ENCODE data around the gene DNAJB14.

The DNAJB14 gene

GRCh38 chr4:99943904-99944437 is 2.4 kb downstream of the DNAJB14 start:
- DNase-seq = no peak

DNA sequence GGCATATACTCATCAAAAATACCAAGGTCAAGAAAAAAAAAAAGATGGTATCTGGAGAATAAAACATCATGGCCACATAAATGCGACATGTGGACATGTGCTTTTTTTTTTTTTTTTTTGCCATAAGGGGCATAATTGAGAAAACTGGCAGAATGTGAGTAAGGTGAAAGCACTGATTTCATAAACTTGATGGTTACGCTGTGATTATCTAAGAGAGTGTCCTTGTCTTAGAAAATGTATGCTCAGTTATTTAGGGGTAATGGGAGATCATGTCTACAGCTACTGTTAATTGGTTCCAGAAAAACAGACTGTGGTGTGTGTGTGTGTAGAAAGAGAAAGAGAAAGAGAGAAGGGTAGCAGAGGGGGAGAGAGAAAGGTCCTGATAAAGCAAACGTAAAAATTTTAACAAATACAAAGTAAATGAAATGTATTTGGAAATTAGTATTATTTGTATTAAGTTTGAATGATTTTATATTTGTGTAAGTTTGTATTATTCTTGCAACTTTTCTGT is 8.1 kb downstream of the DNAJB14 start:
- no peak for DNase-seq

DNA sequence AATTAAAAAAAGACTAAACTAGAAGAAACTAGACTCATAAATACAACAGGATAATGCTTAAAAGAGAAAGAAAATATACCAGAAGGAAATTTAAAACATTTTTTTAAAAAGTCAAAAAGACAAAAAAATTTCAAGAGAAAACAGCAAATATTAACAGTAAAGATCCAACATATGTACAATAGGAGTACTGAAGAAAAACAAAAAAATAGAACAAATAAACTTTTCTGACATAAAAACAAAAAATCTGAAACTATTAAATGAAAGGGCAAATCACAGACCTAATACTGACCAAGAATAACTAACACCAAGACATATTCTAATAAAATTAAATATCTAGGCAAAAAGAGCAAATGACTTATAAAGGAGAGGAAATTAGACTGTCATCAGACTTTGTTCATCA is 11.5 kb downstream of the DNAJB14 start:
- no peak for DNase-seq

DNA sequence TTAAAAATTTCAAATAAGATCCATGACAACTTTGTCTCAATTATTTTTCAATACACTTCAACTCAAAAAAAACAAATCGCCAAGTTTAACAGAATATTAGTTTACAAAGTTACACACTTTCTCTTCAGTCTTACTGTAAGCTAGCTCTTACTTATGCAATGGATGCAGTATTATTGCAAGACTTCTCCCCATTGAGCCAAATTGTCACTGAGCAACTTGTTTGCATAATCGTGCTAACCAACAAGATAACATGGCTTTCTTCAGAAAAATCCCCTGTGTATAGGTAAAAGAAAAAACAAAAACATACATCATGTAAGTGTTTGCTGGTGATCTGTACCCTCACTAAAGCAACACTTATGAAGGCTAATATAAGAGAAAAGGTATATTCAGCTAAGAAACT is 18.9 kb downstream of the DNAJB14 start:
- DNase-seq = no peak

GRCh38 chr4:99921174-99921573 is 25.2 kb downstream of the DNAJB14 start:
- DNase-seq = no peak

DNA sequence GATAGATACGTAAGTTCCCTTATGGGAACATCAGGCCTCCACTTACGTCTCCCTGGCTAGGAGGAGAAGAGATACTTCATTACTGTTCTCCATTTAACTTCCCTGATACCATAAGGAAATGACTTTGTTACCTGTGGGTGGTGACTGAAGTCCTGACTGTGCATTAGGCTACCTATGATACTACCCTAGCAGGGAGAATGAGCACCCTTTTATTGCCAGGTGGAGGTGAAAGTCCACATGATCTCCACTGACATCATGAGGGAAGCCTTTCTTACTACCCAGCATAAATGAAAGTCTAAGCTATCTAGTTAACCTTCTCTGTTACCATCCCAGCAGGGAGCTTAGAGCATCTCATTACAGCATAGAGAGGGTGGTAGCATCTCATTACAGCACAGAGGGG is 27.8 kb downstream of the DNAJB14 start:
- DNase-seq = no peak

DNA sequence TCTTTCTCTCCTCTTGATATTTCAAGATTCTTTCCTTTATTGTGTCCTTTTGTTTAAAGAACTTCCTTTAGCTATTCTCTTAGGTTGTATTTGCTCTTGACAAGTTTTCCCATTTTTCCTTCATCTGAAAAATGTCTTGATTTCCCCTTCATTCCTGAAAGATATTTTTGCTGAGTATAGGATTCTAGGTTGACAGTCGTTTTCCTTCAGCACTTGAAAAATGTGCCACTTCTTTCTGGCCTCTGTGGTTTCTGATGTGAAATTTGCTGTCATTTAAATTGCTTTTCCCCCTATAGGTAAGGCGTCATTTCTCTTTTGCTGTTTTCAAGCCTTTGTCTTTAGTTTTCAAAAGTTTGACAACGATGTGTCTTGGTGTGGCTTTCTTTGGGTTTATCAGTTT is 28.8 kb downstream of the DNAJB14 start:
- no peak for DNase-seq

- no peak for DNase-seq
These were observed 31.0 kb downstream of the DNAJB14 start for GRCh38 chr4:99915449-99915848.

DNA sequence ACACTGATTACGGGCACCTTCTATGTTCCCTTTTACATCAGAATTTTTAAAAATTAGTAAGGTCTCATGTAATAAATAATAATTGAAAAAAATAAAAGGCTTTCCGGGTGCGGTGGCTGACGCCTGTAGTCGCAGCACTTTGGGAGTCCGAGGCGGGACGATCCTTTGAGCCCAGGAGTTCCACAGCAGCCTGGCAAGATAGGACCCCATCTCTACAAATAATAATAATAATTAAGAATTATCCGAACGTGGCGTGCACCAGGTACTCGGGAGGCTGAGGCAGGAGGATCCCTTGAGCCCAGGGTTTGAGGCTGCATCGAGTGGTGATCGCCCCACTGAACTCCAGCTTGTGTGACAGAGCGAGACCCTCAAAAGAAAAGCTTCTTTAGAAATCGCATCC is 51.4 kb downstream of the DNAJB14 start:
- DNase-seq = peak; percentile 5

- DNase-seq = peak; percentile 74
These were observed 52.0 kb downstream of the DNAJB14 start, which contains the start of gene LAMTOR3 for GRCh38 chr4:99894161-99894997. Gene LAMTOR3 (minus strand): TSS chr4:99894427. CDS start chr4:99893963, 464 bp downstream.

DNA sequence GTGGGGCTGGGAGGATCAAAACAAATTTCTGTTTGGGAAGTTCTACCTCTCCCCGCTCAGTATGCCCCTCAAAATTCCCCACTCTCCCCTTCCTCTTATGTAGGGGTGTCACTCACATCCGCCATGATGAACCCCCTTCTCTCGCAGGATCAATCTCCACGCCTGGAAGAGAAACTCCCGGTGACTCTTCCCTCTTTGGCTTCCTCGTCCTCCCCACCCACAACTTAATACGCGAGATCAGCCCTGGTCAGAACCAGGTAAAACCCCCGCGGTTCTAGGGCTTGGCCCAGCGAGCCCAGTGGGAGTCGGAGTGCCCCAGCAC is 52.6 kb downstream of the DNAJB14 start:
- DNase-seq = no peak

GRCh38 chr4:99893029-99893428 is 53.4 kb downstream of the DNAJB14 start:
- DNase-seq = no peak

- no peak for DNase-seq
These were observed 55.1 kb downstream of the DNAJB14 start for GRCh38 chr4:99891351-99891750.

- DNase-seq = no peak
These were observed 58.6 kb downstream of the DNAJB14 start for GRCh38 chr4:99887837-99888236.

GRCh38 chr4:99886146-99886545 is 60.3 kb downstream of the DNAJB14 start:
- DNase-seq = no peak

- DNase-seq = no peak
These were observed 60.7 kb downstream of the DNAJB14 start for GRCh38 chr4:99885687-99886086.

DNA sequence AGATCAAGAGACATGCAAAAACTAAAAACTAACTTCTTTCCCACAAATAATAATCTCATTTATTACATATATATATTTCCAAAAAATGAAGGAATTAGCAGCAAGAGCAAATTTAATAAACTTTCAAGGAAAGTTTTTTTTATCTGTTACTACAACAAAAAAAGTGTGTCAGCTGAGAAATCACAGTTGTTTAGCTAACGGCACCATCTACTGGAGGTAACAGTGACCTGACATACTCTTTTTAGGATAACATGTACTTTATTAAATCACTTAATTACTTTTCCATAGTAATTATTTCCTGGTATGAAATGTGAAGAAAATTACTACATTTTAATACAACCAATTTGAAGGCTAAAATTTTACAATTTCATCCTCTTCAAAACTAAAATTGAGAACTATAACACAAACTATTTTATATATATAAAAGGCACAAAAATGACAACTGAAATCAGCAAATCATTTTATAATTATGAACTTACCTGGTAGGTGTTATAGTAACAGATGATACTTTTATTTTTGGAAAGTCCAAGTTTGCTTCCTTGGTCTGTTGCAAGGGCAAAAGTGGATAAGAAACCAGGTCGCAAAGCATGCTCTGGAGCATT is 61.3 kb downstream of the DNAJB14 start:
- no peak for DNase-seq

- no peak for DNase-seq
These were observed 67.0 kb downstream of the DNAJB14 start for GRCh38 chr4:99879458-99879857.

DNA sequence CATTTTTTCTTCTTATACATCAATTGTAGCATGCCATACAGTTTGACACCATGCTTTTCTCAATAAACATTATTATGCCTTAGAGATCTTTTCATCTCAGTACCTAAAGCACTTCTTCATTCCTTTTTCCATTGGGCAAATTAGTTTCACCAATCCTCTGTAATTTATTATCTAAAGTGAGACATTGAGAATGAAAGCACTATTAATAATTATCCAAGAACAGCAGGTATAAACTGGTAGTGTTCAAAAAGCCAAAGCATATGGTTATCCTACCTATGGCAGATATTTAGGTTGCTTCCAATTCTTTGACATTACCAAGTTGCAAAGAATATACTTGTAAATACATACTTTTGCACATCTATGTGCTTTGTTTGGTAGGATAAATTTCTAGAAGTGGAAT is 67.8 kb downstream of the DNAJB14 start:
- DNase-seq = no peak

DNA sequence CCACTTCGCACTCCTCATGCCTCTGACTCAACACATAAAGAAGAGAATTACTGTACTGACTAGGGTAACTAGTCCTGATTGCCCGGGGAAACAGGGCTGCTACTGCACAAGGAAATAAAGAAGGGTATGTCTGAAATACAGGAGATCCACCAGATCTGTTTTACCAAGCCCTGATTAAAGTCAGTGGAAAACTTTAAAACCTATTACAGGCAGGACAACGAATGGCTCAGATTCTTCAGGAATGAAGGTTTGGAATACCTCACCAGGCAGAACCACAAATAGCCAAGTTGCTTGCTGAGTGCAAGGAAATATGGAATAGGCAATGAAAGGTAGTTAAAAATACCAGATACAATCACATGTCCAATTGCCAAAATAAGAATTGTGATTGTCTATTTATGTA is 69.5 kb downstream of the DNAJB14 start:
- no peak for DNase-seq

- no peak for DNase-seq
These were observed 71.3 kb downstream of the DNAJB14 start for GRCh38 chr4:99875071-99875470.

DNA sequence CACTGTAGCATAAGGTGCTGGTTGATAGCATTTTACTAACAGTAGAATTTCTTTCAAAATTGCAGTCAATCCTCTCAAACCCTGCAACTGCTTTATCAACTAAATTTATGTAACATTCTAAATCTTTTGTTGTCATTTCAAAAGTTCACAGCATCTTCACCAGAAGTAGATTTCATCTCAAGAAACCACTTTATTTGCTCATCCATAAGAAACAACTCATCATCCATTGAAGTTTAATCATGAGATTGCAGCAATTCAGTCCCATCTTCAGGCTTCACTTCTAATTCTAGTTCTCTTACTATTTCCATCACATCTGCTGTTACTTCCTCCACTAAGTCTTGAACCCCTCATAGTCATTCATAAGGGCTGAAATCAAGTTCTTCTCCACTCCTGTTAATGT is 73.8 kb downstream of the DNAJB14 start:
- no peak for DNase-seq

DNA sequence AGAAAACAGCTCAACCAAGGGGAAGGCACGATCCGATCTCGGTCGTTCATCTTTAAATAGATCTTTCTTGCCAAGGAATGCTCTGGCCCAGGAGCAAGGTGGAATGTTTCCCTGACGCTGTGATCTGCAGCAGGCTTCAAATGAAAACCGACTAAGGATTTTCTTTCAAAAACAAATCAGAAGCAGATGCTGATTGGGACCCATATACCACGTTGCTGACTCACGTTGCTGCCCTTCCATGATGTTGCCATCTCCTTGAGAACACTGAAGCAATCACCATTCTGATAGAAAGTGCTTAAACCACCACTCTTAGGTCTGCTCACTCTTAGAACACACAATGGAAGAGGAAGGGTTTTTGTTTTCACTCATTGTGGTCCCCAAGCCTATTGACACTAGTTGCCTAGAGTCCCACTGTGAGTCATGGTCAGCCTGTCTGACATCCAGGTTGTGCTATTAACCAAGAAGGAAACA is 78.3 kb downstream of the DNAJB14 start:
- no peak for DNase-seq

GRCh38 chr4:99863804-99864203 is 82.6 kb downstream of the DNAJB14 start:
- DNase-seq = no peak

Measured in activated gamma-delta T cell (primary cell).